SK-N-SH treated with all-trans-retinoic acid at 6 μM for 48 hours (cell line): ENCODE measurements around the gene ECE1.

ENCODE experiments used
- ATAC-seq: fragments of 200-7000 bp; cut with Tn5 transposase; 3 replicates; pipeline ENCODE4 v1.9.1; 2020; ENCODE audit warnings: mild to moderate bottlenecking, moderate library complexity
- ARNTL ChIP-seq: fragments of 450-650 bp; formaldehyde crosslinking; IDR thresholded peaks from 2 replicates; pipeline ENCODE4 v1.5.0; 2020; ENCODE audit warnings: low read depth, mild to moderate bottlenecking, moderate library complexity, borderline replicate concordance
- CSDC2 ChIP-seq: fragments of 250-450 bp; sonication (Bioruptor Pico); IDR thresholded peaks from 2 replicates; pipeline ENCODE4 v1.5.0; 2020; ENCODE audit warnings: mild to moderate bottlenecking, moderate library complexity
- ESRRG ChIP-seq: fragments of 250-450 bp; sonication (Bioruptor Pico); IDR thresholded peaks from 2 replicates; pipeline ENCODE4 v1.6.1; 2021; ENCODE audit warnings: mild to moderate bottlenecking
- ISL1 ChIP-seq: fragments of 250-450 bp; sonication (Bioruptor Pico); IDR thresholded peaks from 2 replicates; pipeline ENCODE4 v2.1.2; 2022; ENCODE audit warnings: mild to moderate bottlenecking, moderate library complexity
- OSR1 ChIP-seq: fragments of 250-450 bp; sonication (Bioruptor Pico); IDR thresholded peaks from 2 replicates; pipeline ENCODE4 v1.8.0; 2022; ENCODE audit warnings: moderate library complexity, mild to moderate bottlenecking, inconsistent platforms
- PPARA ChIP-seq: fragments of 250-450 bp; sonication (Bioruptor Pico); IDR thresholded peaks from 2 replicates; pipeline ENCODE4 v1.5.0; 2020; ENCODE audit warnings: mild to moderate bottlenecking, borderline replicate concordance
- RARB ChIP-seq: fragments of 250-450 bp; sonication (Bioruptor Pico); IDR thresholded peaks from 2 replicates; pipeline ENCODE4 v1.8.0; 2021; ENCODE audit warnings: mild to moderate bottlenecking, moderate library complexity
- SNAI2 ChIP-seq: fragments of 250-450 bp; sonication (Bioruptor Pico); IDR thresholded peaks from 2 replicates; pipeline ENCODE4 v1.5.0; 2020; ENCODE audit warnings: mild to moderate bottlenecking, moderate library complexity
- TCF4 ChIP-seq: fragments of 250-450 bp; sonication (Bioruptor Pico); IDR thresholded peaks from 2 replicates; pipeline ENCODE4 v1.8.0; 2021; ENCODE audit warnings: mild to moderate bottlenecking, moderate library complexity, borderline replicate concordance
- TOX ChIP-seq: fragments of 250-450 bp; sonication (Bioruptor Pico); IDR thresholded peaks from 2 replicates; pipeline ENCODE4 v1.8.0; 2021; ENCODE audit warnings: mild to moderate bottlenecking, moderate library complexity, borderline replicate concordance
- ZC3H10 ChIP-seq: fragments of 250-450 bp; sonication (Bioruptor Pico); IDR thresholded peaks from 2 replicates; pipeline ENCODE4 v1.5.1; 2021; ENCODE audit warnings: mild to moderate bottlenecking, moderate library complexity
- ZFP3 ChIP-seq: fragments of 250-450 bp; sonication (Bioruptor Pico); IDR thresholded peaks from 2 replicates; pipeline ENCODE4 v1.5.0; 2020; ENCODE audit warnings: mild to moderate bottlenecking, moderate library complexity
- ZFP30 ChIP-seq: fragments of 450-650 bp; formaldehyde crosslinking; IDR thresholded peaks from 2 replicates; pipeline ENCODE4 v1.5.0; 2022; ENCODE audit warnings: mild to moderate bottlenecking, moderate library complexity
- ZNF70 ChIP-seq: fragments of 450-650 bp; formaldehyde crosslinking; IDR thresholded peaks from 2 replicates; pipeline ENCODE4 v1.5.0; 2020; ENCODE audit warnings: mild to moderate bottlenecking, moderate library complexity
- ZNF8 ChIP-seq: fragments of 450-650 bp; formaldehyde crosslinking; IDR thresholded peaks from 2 replicates; pipeline ENCODE4 v1.5.0; 2020; ENCODE audit warnings: mild to moderate bottlenecking, moderate library complexity
- TF ChIP-seq, protein P1 (sequence below): fragments of 250-450 bp; sonication (Bioruptor Pico); IDR thresholded peaks from 2 replicates; pipeline ENCODE4 v1.8.0; 2021; ENCODE audit warnings: low read depth, mild to moderate bottlenecking, moderate library complexity, borderline replicate concordance
- TF ChIP-seq, protein P2 (sequence below): fragments of 250-450 bp; sonication (Bioruptor Pico); IDR thresholded peaks from 2 replicates; pipeline ENCODE4 v1.5.1; 2021; ENCODE audit warnings: mild to moderate bottlenecking, moderate library complexity
- TF ChIP-seq, protein P3 (sequence below): fragments of 250-450 bp; sonication (Bioruptor Pico); IDR thresholded peaks from 2 replicates; pipeline ENCODE4 v1.8.0; 2020; ENCODE audit warnings: mild to moderate bottlenecking, moderate library complexity, borderline replicate concordance
- TF ChIP-seq, protein P4 (sequence below): fragments of 250-450 bp; sonication (Bioruptor Pico); IDR thresholded peaks from 2 replicates; pipeline ENCODE4 v1.5.0; 2020; ENCODE audit warnings: mild to moderate bottlenecking, moderate library complexity

The ECE1 gene

DNA sequence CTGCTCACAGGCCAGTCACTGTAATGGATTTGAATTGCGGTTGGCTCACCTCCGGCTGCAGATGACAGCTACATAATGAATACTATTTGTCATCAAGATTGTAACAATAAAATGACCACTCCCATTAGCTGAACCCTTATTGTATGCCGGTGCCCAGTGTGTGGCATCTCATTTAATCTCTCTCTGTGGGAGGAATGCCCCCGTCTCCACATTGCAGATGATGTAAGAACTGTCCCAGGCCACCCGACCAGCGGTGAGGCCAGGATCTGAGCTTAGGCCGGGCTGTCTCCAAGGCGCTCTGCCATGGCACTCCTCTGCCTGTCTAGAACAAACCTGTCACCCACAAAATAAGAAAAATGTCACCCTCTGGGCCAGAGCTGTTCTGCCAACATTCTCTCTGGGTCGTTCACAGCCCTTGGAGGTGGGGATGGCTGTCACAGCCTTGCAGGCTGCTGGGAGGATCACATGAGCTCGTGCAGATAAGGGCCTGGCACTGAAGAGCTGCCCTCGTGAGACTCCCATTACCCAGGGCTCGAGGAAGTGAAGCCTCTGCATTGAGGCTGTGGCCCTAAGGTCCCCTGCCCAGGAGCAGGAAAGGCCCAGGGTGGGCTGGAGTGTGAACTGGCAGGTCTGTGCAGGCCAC lies 52.7 kb downstream of the ECE1 start (continued):
- TF ChIP-seq PPARA (CRISPR knock-in tag): no peak
- TF ChIP-seq ZC3H10 (CRISPR knock-in tag): no peak
- no peak for TF ChIP-seq ESRRG
- no peak for TF ChIP-seq ZFP3 (CRISPR knock-in tag)

GRCh38 chr1:21236178-21236577 lies 54.1 kb downstream of the ECE1 start:
- TF ChIP-seq, protein P1, sequence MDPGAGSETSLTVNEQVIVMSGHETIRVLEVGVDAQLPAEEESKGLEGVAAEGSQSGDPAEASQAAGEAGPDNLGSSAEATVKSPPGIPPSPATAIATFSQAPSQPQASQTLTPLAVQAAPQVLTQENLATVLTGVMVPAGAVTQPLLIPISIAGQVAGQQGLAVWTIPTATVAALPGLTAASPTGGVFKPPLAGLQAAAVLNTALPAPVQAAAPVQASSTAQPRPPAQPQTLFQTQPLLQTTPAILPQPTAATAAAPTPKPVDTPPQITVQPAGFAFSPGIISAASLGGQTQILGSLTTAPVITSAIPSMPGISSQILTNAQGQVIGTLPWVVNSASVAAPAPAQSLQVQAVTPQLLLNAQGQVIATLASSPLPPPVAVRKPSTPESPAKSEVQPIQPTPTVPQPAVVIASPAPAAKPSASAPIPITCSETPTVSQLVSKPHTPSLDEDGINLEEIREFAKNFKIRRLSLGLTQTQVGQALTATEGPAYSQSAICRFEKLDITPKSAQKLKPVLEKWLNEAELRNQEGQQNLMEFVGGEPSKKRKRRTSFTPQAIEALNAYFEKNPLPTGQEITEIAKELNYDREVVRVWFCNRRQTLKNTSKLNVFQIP: no peak
- TF ChIP-seq TCF4 (CRISPR knock-in tag) (no peak), ESRRG (no peak), RARB (CRISPR knock-in tag) (no peak), PPARA (CRISPR knock-in tag) (no peak), ZFP3 (CRISPR knock-in tag) (no peak)
- TF ChIP-seq, protein P2, sequence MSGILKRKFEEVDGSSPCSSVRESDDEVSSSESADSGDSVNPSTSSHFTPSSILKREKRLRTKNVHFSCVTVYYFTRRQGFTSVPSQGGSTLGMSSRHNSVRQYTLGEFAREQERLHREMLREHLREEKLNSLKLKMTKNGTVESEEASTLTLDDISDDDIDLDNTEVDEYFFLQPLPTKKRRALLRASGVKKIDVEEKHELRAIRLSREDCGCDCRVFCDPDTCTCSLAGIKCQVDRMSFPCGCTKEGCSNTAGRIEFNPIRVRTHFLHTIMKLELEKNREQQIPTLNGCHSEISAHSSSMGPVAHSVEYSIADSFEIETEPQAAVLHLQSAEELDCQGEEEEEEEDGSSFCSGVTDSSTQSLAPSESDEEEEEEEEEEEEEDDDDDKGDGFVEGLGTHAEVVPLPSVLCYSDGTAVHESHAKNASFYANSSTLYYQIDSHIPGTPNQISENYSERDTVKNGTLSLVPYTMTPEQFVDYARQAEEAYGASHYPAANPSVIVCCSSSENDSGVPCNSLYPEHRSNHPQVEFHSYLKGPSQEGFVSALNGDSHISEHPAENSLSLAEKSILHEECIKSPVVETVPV (CRISPR knock-in tag): no peak
- TF ChIP-seq, protein P3, sequence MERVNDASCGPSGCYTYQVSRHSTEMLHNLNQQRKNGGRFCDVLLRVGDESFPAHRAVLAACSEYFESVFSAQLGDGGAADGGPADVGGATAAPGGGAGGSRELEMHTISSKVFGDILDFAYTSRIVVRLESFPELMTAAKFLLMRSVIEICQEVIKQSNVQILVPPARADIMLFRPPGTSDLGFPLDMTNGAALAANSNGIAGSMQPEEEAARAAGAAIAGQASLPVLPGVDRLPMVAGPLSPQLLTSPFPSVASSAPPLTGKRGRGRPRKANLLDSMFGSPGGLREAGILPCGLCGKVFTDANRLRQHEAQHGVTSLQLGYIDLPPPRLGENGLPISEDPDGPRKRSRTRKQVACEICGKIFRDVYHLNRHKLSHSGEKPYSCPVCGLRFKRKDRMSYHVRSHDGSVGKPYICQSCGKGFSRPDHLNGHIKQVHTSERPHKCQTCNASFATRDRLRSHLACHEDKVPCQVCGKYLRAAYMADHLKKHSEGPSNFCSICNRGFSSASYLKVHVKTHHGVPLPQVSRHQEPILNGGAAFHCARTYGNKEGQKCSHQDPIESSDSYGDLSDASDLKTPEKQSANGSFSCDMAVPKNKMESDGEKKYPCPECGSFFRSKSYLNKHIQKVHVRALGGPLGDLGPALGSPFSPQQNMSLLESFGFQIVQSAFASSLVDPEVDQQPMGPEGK: no peak
- ATAC-seq: no peak

DNA sequence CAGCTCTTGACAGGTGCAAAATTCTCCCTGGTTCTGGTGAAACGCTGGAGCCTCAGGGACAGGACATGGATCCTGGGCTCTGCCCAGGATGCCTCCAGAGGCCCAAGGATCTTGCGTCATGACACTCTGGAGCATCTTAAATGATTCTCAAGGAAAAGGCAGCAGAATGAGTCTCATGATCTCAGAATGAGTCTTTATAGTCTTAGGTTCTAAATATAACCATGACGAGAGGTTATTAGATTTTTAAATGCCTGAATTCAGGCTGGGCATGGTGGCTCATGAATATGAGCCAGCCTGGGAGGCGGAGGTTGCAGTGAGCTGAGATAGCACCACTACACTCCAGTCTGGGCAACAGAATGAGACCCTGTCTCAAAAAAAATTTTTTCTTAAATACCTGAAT lies 55.5 kb downstream of the ECE1 start:
- no peak for ATAC-seq

More for the DNA sequence above, 55.5 kb downstream of the ECE1 start:
- TF ChIP-seq SNAI2 (CRISPR knock-in tag) (no peak), CSDC2 (CRISPR knock-in tag) (no peak), ZFP30 (no peak), ARNTL (CRISPR knock-in tag) (no peak), ZFP3 (CRISPR knock-in tag) (no peak), ISL1 (no peak), OSR1 (CRISPR knock-in tag) (no peak), ZNF70 (CRISPR knock-in tag) (no peak), ZNF8 (CRISPR knock-in tag) (no peak), TOX (CRISPR knock-in tag) (no peak), TCF4 (CRISPR knock-in tag) (no peak)
- TF ChIP-seq, protein P4, sequence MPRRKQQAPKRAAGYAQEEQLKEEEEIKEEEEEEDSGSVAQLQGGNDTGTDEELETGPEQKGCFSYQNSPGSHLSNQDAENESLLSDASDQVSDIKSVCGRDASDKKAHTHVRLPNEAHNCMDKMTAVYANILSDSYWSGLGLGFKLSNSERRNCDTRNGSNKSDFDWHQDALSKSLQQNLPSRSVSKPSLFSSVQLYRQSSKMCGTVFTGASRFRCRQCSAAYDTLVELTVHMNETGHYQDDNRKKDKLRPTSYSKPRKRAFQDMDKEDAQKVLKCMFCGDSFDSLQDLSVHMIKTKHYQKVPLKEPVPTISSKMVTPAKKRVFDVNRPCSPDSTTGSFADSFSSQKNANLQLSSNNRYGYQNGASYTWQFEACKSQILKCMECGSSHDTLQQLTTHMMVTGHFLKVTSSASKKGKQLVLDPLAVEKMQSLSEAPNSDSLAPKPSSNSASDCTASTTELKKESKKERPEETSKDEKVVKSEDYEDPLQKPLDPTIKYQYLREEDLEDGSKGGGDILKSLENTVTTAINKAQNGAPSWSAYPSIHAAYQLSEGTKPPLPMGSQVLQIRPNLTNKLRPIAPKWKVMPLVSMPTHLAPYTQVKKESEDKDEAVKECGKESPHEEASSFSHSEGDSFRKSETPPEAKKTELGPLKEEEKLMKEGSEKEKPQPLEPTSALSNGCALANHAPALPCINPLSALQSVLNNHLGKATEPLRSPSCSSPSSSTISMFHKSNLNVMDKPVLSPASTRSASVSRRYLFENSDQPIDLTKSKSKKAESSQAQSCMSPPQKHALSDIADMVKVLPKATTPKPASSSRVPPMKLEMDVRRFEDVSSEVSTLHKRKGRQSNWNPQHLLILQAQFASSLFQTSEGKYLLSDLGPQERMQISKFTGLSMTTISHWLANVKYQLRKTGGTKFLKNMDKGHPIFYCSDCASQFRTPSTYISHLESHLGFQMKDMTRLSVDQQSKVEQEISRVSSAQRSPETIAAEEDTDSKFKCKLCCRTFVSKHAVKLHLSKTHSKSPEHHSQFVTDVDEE (CRISPR knock-in tag): no peak
- TF ChIP-seq, protein P3: no peak
- TF ChIP-seq, protein P2 (CRISPR knock-in tag): no peak
